MM.1S (cell line): ENCODE measurements around the gene RASGRP4.

ENCODE experiments used
- DNase-seq: peaks from one replicate; pipeline ENCODE4 v3.0.0-alpha.2; 2015
- H2AFZ ChIP-seq: fragments of 300-600 bp; sonication (generic); 2 replicates; pipeline ENCODE4 v1.6.0; 2016; ENCODE audit warnings: antibody characterized with exemption, low read length
- H3F3A ChIP-seq: fragments of 300-600 bp; sonication (generic); 2 replicates; pipeline ENCODE4 v1.6.1; 2016; ENCODE audit warnings: mild to moderate bottlenecking, antibody characterized with exemption, low read length, moderate library complexity, mixed read lengths; ENCODE audit not compliant: insufficient read depth
- H3K27ac ChIP-seq: fragments of 300-600 bp; sonication (generic); 2 replicates; pipeline ENCODE4 v1.5.1; 2016; ENCODE audit warnings: mild to moderate bottlenecking, low read length
- H3K27me3 ChIP-seq: fragments of 300-600 bp; sonication (generic); replicated peaks from 2 replicates; pipeline ENCODE4 v1.6.0; 2016; ENCODE audit warnings: low read length; ENCODE audit not compliant: insufficient read depth
- H3K36me3 ChIP-seq: fragments of 300-600 bp; sonication (generic); replicated peaks from 2 replicates; pipeline ENCODE4 v1.6.1; 2016; ENCODE audit warnings: mild to moderate bottlenecking, low read length, mixed read lengths; ENCODE audit not compliant: insufficient read depth
- H3K4me1 ChIP-seq: fragments of 300-600 bp; sonication (generic); 2 replicates; pipeline ENCODE4 v1.6.1; 2016; ENCODE audit warnings: low read length, mixed read lengths
- H3K4me2 ChIP-seq: fragments of 300-600 bp; sonication (generic); 2 replicates; pipeline ENCODE4 v1.6.0; 2016; ENCODE audit warnings: low read depth, low read length
- H3K4me3 ChIP-seq: fragments of 300-600 bp; sonication (generic); 2 replicates; pipeline ENCODE4 v1.5.1; 2016; ENCODE audit warnings: low read length, mixed read lengths
- H3K79me2 ChIP-seq: fragments of 300-600 bp; sonication (generic); 2 replicates; pipeline ENCODE4 v1.6.1; 2016; ENCODE audit warnings: mixed run types, low read length, mixed read lengths
- H3K9ac ChIP-seq: fragments of 300-600 bp; sonication (generic); 2 replicates; pipeline ENCODE4 v1.6.1; 2016; ENCODE audit warnings: low read length, mixed read lengths
- H3K9me2 ChIP-seq: fragments of 300-600 bp; sonication (generic); replicated peaks from 2 replicates; pipeline ENCODE4 v1.6.1; 2016; ENCODE audit warnings: mild to moderate bottlenecking, low read length, mixed read lengths; ENCODE audit not compliant: insufficient read depth
- H3K9me3 ChIP-seq: fragments of 300-600 bp; sonication (generic); replicated peaks from 2 replicates; pipeline ENCODE4 v1.6.1; 2016; ENCODE audit warnings: mild to moderate bottlenecking, low read length, mixed read lengths; ENCODE audit not compliant: insufficient read depth
- H4K20me1 ChIP-seq: fragments of 300-600 bp; sonication (generic); 2 replicates; pipeline ENCODE4 v1.6.1; 2016; ENCODE audit warnings: mild to moderate bottlenecking, low read length, moderate library complexity, mixed read lengths; ENCODE audit not compliant: insufficient read depth
- EZH2 ChIP-seq: fragments of 300-600 bp; sonication (generic); optimal IDR thresholded peaks from 2 replicates; pipeline ENCODE3; 2017; ENCODE audit warnings: low read depth, mild to moderate bottlenecking, antibody characterized with exemption, low read length, mixed read lengths
- EZH2phosphoT487 ChIP-seq: fragments of 300-600 bp; sonication (generic); IDR thresholded peaks from 2 replicates; pipeline ENCODE4 v1.6.1; 2018; ENCODE audit warnings: antibody characterized with exemption, low read length
- TF ChIP-seq, protein P1 (sequence below): fragments of 300-600 bp; sonication (generic); IDR thresholded peaks from 2 replicates; pipeline ENCODE4 v1.5.1; 2016; ENCODE audit warnings: antibody characterized with exemption, low read length, mixed read lengths

The RASGRP4 gene

GRCh38 chr19:38433268-38433733 is 7.3 kb upstream of the RASGRP4 start, which contains the start of gene RYR1:
TSS of gene RYR1 (plus strand) at chr19:38433691. CDS start at chr19:38433830, 139 bp downstream.
- DNase-seq: peak; percentile 16
- no peaks in the 10 kb centered on the region for H3K9me3 ChIP-seq
- H3K9me2 ChIP-seq: no peaks in the 10 kb centered on the region
- peaks cover 67% of the 10 kb centered on the region for H3K27me3 ChIP-seq
- H2AFZ ChIP-seq: no peak within 1 kb of the TSS
- H3K4me1 ChIP-seq: no peaks in the 10 kb centered on the region
- TF ChIP-seq, protein P1, sequence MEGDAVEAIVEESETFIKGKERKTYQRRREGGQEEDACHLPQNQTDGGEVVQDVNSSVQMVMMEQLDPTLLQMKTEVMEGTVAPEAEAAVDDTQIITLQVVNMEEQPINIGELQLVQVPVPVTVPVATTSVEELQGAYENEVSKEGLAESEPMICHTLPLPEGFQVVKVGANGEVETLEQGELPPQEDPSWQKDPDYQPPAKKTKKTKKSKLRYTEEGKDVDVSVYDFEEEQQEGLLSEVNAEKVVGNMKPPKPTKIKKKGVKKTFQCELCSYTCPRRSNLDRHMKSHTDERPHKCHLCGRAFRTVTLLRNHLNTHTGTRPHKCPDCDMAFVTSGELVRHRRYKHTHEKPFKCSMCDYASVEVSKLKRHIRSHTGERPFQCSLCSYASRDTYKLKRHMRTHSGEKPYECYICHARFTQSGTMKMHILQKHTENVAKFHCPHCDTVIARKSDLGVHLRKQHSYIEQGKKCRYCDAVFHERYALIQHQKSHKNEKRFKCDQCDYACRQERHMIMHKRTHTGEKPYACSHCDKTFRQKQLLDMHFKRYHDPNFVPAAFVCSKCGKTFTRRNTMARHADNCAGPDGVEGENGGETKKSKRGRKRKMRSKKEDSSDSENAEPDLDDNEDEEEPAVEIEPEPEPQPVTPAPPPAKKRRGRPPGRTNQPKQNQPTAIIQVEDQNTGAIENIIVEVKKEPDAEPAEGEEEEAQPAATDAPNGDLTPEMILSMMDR: no peak
- TF ChIP-seq EZH2 (no peak), EZH2phosphoT487 (no peak)
- H3K9ac ChIP-seq: no peak within 1 kb of the TSS
- H4K20me1 ChIP-seq: no peaks in the 10 kb centered on the region
- no peaks in the 10 kb centered on the region for H3F3A ChIP-seq
- no peak within 1 kb of the TSS for H3K27ac ChIP-seq
- no peak within 1 kb of the TSS for H3K4me3 ChIP-seq
- no peaks in the 10 kb centered on the region for H3K36me3 ChIP-seq
- H3K79me2 ChIP-seq: no peaks in the 10 kb centered on the region
- no peak within 1 kb of the TSS for H3K4me2 ChIP-seq

DNA sequence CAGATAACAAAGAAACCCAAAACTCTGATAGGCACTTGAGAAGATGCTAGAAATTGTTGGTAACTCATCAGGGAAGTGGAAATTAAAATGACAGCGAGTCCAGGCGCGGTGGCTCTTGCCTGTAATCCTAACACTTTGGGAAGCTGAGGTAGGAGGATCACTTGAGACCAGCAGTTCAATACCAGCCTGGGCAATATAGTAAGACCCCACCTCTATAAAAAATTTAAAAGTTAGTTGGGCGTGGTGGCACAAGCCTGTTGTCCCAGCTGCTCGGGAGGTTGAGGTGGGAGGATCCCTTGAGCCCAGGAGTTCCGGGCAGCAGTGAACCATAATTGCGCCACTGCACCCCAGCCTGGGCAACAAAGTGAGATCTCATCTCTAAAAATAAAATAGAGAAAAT is 4.9 kb upstream of the RASGRP4 start:
- no peak overlapping the region for H3K4me3 ChIP-seq
- H2AFZ ChIP-seq: no peak overlapping the region

DNA sequence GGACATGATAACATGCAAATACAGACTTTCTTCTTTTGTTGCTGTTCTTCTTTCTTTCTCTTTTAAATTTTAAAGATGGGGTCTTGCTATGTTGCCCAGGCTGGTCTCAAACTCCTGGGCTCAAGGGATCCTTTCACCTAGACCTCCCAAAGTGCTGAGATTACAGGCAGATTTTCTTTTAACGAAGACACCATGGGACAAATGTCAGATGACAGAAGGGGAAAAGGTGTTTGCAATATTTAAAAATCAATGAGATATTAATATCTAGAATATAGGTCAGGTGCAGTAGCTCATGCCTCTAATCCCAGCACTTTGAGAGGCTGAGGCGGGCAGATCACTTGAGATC is 3.8 kb upstream of the RASGRP4 start:
- H3K79me2 ChIP-seq: no peaks in the 10 kb centered on the region
- no peak overlapping the region for H3K4me2 ChIP-seq
- no peaks in the 10 kb centered on the region for H4K20me1 ChIP-seq
- no peaks in the 10 kb centered on the region for H3K9me2 ChIP-seq
- H3K27ac ChIP-seq: no peak overlapping the region
- no peak overlapping the region for H3K9ac ChIP-seq
- no peaks in the 10 kb centered on the region for H3F3A ChIP-seq
- no peaks in the 10 kb centered on the region for H3K4me1 ChIP-seq
- no peak for DNase-seq
- TF ChIP-seq EZH2: no peak
- TF ChIP-seq EZH2phosphoT487: no peak
- TF ChIP-seq, protein P1: no peak
- no peaks in the 10 kb centered on the region for H3K36me3 ChIP-seq
- H3K4me3 ChIP-seq: no peak overlapping the region
- no peaks in the 10 kb centered on the region for H3K9me3 ChIP-seq
- H2AFZ ChIP-seq: no peak overlapping the region
- peaks cover 61% of the 10 kb centered on the region for H3K27me3 ChIP-seq

More for the DNA sequence above, 4.9 kb upstream of the RASGRP4 start:
- no peak overlapping the region for H3K4me2 ChIP-seq
- H3K9me3 ChIP-seq: no peaks in the 10 kb centered on the region
- H4K20me1 ChIP-seq: no peaks in the 10 kb centered on the region
- no peaks in the 10 kb centered on the region for H3K9me2 ChIP-seq
- no peak for DNase-seq
- TF ChIP-seq EZH2 (no peak), EZH2phosphoT487 (no peak)
- TF ChIP-seq, protein P1: no peak
- no peaks in the 10 kb centered on the region for H3K36me3 ChIP-seq
- peaks cover 58% of the 10 kb centered on the region for H3K27me3 ChIP-seq
- H3K79me2 ChIP-seq: no peaks in the 10 kb centered on the region
- H3K9ac ChIP-seq: no peak overlapping the region
- no peaks in the 10 kb centered on the region for H3K4me1 ChIP-seq
- H3F3A ChIP-seq: no peaks in the 10 kb centered on the region
- H3K27ac ChIP-seq: no peak overlapping the region
